GM18511 (cell line): ENCODE results near the gene MRPL10.
"Not testable (repeated sequence)": the region's sequence is repeated elsewhere in the genome, so short reads cannot be mapped to it uniquely, and the experiment has no call there.

Experiments used
- ATAC-seq: cut with Tn5 transposase; IDR thresholded peaks from one replicate; pipeline ENCODE4 v1.9.1; 2021; ENCODE audit warnings: mild to moderate bottlenecking, moderate library complexity; ENCODE audit not compliant: unreplicated experiment

The MRPL10 gene

DNA sequence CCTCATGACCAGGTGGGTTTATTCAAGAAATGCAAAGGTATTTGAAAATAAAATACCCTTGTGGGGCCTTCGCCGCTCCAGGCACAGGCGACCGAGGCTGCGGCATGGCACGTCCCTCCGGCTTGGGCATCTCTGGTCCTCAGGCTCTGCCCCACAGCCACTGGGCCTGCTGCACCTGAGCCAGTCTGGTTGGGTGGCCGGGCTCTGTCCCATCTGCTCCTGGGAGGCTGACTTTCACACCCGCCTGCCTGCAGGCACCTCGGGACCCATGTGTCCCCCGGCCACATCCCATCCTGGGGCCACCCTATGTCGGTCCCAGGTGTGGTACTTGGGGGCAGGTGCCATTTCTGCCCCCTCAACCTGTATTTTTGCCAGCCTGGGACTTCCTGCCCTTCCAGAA, 30.7 kb downstream of the MRPL10 start:
- no peak for ATAC-seq

DNA sequence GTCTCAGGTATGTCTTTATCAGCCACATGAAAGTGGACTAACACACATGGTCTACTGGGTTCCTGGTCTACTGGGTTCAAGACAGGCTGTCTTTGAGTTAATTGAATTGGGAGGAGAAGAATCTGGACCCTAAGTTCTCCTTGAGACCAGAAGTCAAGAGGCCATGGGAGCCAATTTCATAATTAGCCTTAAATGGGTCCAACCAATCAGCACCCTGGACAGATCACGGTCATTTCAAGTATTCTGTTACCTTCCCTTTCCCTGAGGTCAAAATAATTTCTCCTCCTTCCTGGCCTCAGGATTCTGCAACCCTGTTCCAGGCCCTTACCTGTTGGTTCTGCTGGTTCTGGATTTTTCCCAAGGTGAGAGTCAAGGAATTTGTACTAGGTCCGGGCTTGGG, 33.5 kb downstream of the MRPL10 start:
- no peak for ATAC-seq

DNA sequence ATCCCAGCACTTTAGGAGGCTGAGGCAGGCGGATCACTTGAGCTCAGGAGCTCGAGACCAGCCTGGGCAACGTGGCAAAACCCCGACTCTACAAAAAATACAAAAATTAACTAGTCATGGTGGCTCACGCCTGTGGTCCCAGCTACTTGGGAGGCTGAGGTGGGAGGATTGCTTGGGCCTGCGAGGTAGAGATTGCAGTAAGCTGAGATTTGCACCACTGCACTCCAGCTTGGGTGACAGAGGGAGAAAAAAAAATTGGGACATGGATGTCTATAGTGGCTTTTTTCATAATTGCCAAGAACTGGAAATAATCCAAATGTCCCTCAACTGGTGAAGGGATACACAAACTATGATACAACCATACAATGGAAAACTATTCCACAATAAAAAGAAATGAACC, 38.4 kb downstream of the MRPL10 start:
- no peak for ATAC-seq

DNA sequence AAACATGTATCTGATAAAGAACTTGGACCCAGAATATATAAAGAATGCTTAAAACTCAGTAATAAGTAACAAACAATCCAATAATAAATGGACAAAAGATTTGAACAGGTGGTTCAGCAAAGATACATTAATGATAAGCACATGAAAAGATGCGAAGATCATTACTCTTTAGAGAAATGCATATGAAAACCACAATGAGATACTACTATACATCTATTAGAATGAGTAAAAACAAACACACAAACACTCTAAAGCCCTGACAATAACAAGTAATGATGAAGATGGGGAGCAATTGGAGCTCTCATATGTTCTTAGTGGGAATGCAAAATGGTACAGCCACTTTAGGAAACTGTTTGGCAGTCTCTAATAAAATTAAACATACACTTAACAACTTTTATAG, 38.9 kb downstream of the MRPL10 start:
- ATAC-seq = no peak

DNA sequence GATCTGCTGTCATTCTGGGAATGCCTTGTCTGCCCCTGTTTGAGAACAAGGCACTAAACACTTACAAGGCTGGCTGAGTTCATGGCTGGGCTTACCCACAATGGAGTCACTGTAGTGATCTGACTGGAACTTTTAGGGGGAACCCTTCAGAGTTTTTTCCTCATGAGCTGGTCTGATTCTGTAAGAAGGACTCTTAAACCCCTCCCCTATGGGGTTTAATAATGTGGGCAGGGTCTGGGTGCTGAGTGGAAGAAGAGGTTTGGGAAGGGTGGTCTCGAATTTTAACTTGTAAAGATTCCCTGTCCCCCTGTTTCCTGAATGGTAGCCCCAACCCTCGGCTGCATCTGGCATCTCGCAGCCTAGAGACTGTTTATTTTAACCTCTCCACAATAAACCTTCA, 40.3 kb downstream of the MRPL10 start:
- ATAC-seq = no peak

DNA sequence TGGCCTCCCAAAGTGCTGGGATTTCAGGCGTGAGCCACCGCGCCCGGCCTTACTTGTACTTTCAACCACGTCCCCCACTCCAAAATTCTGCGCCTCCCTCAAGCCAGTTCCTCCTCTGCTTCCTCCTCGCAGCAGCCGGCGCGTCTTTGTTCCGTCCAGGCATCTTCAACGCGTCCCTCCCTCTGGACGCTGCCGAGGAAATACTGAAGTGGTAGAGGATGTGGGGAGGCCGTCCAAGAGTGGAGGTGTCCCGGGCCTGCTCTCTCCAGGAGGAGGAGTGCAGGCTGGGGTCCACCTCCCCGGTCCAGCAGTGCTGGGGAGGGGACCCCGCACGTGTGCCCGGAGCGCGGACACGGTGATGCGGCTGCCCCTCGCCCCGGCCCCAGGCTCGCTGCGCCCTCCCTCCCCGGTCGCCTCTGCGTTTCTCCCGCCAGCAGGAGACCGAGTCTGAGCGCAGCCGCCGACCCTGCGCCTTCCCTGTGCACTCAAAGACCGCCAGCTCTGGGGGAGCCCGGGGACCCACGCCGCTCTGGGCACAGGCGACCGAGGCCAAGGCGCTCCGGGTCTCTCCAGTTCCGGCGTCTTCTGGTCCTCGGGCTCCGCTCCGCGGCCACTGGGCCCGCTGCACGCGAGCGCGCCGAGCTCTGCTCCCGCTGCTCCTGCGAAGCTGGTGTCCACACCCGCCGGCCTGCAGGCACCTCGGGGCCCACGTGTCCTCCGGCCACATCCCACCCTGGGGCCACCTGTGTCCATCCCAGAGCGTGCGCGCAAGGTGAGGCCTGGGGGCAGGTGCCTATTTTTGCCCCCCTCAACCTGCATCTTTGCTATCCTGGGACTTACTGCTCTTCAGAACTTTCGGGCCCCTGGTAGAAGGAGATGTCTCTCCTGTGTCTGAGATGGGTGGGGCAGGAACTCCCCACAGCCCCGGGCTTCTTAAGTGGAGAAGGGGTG, 41.5 kb downstream of the MRPL10 start:
- ATAC-seq = no peak

DNA sequence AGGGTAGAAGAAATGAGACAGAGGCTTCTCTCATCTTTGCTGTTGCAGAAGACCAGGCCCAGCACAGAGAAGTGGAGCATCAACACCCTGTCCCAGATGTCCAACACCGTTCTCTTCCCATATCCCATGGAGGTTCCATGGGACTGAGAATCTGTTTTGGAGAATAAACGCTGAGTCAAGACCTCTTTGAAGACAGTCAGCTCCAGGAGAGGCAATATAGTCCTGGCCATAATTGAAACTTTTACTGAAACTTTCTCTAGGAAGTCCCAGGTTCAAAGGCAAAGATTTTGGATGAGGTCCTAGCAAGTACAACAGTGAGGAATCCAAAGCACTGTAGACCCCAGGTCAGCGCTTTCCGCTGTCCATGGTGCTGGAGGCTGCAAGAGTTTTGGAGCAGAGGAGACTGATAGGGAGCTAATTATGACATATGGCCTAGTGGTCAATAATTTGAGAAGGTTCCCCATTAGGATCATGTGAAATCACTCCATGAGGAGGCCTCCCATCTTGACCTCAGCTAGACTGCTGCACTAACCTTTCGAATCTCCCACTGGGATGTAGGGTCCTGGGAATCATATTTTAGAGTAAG, 45.7 kb downstream of the MRPL10 start:
- ATAC-seq = no peak

DNA sequence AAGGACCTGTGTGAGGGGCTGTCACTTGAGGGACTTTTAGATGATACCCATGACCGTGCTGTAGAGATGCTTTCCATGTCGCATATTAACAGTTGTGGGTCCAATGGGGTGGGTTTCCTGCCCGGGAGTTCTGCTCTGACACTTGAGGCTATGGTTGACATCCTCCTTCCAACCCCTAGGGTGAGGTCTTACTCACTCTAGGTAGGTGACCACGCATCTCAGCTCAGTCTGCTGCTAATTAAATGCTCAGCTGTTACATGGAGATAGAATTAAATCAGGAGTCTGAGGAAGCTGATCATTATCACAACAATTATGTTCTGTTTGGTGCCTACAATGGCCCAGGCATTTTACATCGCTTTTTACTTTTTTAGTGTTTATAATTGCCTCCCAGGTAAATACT, 49.9 kb downstream of the MRPL10 start:
- no peak for ATAC-seq

DNA sequence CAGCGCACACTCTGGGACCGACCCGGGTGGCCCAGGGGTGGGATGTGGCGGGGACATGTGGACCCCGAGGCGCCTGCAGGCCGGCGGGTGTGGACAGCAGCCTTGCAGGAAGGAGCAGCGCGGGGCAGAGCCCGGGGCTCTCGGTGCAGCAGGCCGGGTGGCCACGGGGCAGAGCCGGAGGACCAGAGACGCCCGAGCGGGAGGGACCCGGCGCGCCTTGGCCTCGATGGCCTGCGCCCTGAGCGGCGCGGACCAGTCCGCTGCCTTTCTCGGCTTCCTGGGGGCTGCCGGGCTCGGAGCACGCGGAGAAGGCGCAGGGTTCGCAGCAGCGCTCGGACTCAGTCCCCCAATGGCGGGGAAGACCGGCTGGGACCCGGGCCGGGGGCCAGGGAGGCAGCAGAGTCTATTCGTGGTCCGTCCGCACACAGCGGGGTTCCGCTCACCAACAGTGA, 53.1 kb downstream of the MRPL10 start:
- no peak for ATAC-seq

DNA sequence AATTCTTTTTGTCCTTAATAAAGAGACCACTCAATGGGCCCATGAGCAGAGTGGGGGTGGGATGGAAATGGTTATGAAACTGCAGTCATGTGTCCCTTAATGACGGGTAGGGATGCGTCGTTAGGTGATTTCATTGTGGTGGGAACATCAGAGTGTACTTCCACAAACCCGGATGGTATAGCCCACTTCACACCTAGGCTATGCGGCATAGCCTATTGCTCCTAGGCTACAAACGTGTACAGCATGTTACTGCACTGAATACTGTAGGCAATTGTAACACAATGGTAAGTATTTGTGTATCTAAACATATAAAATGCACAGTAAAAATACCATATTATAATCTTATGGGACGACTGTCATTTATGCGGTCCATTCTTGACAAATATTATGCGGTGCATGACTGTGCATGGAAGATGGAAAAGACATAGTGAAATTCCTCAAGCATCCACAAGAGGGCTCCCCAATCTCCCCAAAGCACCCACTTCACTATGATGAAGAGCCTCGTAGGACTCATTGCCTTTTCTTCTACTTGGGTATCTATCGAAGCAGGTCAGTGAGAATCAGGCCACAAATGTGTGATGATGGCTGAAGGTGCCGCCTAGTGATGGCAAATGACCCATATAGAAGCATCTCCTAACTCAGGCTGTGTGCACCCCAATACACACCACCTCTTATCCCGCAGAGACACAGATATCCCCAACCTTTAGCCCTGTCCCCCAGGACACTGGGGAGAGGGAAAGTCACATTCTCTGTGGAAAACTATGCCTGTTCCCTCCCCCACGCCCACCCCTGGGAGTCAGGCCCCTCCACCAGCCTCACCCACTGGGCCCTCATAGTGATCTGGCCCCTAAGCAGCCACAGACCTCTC, 54.8 kb downstream of the MRPL10 start:
- ATAC-seq = no peak

DNA sequence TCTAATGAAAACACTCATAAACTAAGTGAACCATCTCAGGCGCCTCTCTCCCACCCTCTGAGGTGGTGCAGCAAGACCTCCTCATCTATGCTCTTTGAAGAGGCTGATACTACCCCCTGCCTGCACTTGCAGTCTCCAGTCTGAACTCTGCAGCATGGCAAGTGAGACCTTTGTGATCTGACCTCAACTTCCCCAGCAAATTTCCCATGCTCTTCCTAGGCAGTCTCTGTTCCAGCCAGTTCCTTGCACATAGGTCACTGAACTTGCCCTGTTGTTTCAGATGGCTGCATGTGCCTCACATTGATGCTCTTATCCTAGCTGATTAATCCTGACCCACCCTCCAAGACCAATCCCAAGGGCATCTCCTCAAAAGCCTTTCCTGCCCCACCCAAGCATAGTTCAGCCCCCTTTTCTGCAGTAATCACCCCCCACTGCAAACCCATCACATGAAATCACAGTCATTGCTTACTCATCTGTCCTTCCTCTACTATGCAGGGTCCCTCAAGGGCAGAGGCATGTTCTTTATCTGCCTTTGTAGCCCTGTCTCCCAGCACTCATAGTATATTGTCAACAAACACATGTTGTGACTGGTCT, 56.3 kb downstream of the MRPL10 start:
- ATAC-seq = no peak

DNA sequence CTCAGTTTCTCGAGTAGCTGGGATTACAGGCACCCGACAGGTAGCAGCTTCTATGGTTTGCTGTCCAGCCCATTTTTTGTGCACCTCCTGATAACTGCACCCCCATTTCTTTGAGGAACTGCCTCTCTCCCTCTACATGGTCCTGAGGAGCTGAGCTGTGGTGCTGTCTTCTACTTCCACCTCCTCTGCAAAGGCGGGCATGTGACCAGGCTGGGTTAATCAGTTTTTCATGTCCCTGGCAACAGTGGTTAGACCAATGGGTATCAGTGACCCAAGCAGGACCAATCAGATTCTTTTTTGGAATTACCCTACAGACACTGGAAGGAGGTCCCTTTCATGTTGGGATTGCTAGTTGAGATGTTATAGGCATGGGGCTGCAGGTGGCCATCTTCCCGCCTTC, 57.0 kb downstream of the MRPL10 start:
- no peak for ATAC-seq

DNA sequence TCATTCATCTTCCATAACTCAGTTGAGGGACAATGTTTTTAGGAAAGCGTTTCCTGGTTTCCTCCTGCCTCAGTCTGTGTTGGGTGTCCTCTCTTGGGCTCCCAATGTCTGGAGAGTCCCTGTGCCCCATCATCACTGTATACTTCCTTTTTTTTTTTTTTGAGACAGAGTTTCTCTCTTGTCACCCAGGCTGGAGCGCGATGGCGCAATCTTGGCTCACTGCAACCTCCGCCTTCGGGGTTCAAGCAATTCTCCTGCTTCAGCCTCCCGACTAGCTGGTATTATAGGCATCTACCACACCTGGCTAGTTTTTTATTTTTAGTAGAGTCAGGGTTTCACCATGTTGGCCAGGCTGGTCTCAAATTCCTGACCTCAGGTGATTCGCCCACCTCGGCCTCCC, 57.7 kb downstream of the MRPL10 start:
- ATAC-seq = not testable (repeated sequence)
